H9 (cell line): ENCODE results near the gene PBOV1. TPM values are rescaled to one million over a fixed set of nuclear protein-coding genes. Genes with fewer than 3 reads are reported as not detected.
A peak's percentile ranks its signal among the peaks of the same experiment; 100 is the strongest.

Experiments
- DNase-seq: peaks from one replicate; pipeline ENCODE4 v3.0.0-alpha.2; 2017
- H2AFZ ChIP-seq: one replicate; pipeline ENCODE4 v1.6.1; 2013; ENCODE audit warnings: mild to moderate bottlenecking, low read length, control low read depth, moderate library complexity
- H2AK5ac ChIP-seq: 2 replicates; pipeline ENCODE4 v1.6.1; 2013; ENCODE audit warnings: low read length, control low read depth, mixed read lengths; ENCODE audit not compliant: insufficient read length
- H2BK120ac ChIP-seq: one replicate; pipeline ENCODE4 v1.6.1; 2013; ENCODE audit warnings: low read depth, mild to moderate bottlenecking, low read length, control low read depth, inconsistent platforms; ENCODE audit not compliant: poor library complexity, severe bottlenecking
- H2BK12ac ChIP-seq: 2 replicates; pipeline ENCODE4 v1.6.1; 2013; ENCODE audit warnings: low read length, control low read depth, mixed read lengths, low read depth; ENCODE audit not compliant: insufficient read length
- H2BK15ac ChIP-seq: 2 replicates; pipeline ENCODE4 v1.6.1; 2013; ENCODE audit warnings: low read depth, low read length, control low read depth
- H2BK20ac ChIP-seq: one replicate; pipeline ENCODE4 v1.6.1; 2013; ENCODE audit warnings: low read depth, mild to moderate bottlenecking, low read length, control low read depth, inconsistent platforms; ENCODE audit not compliant: poor library complexity, severe bottlenecking
- H2BK5ac ChIP-seq: 2 replicates; pipeline ENCODE4 v1.6.1; 2013; ENCODE audit warnings: low read length, control low read depth, mixed read lengths; ENCODE audit not compliant: insufficient read length
- H3K14ac ChIP-seq: 2 replicates; pipeline ENCODE4 v1.6.1; 2013; ENCODE audit warnings: low read length, control low read depth; ENCODE audit not compliant: insufficient read depth
- H3K18ac ChIP-seq: 2 replicates; pipeline ENCODE4 v1.6.1; 2013; ENCODE audit warnings: low read depth, mild to moderate bottlenecking, mixed read lengths, low read length, control low read depth; ENCODE audit not compliant: insufficient read length
- H3K23ac ChIP-seq: 2 replicates; pipeline ENCODE4 v1.6.1; 2013; ENCODE audit warnings: low read length, control low read depth, mixed read lengths, low read depth; ENCODE audit not compliant: insufficient read length
- H3K23me2 ChIP-seq: 2 replicates; pipeline ENCODE4 v1.6.1; 2013; ENCODE audit warnings: low read depth, mild to moderate bottlenecking, mixed read lengths, low read length, control low read depth; ENCODE audit not compliant: insufficient read length, poor library complexity, severe bottlenecking
- H3K27ac ChIP-seq: 2 replicates; pipeline ENCODE4 v1.5.1; 2013; ENCODE audit warnings: low read length, control low read depth, mixed read lengths, low read depth; ENCODE audit not compliant: insufficient read length
- H3K27me3 ChIP-seq: 2 replicates; pipeline ENCODE4 v1.6.1; 2013; ENCODE audit warnings: low read length, control low read depth, inconsistent platforms; ENCODE audit not compliant: insufficient read depth
- H3K4ac ChIP-seq: 2 replicates; pipeline ENCODE4 v1.6.1; 2013; ENCODE audit warnings: low read depth, mild to moderate bottlenecking, control low read depth, inconsistent platforms, low read length, moderate library complexity
- H3K4me1 ChIP-seq: 2 replicates; pipeline ENCODE4 v1.6.1; 2013; ENCODE audit warnings: low read length, control low read depth, inconsistent platforms; ENCODE audit not compliant: insufficient read depth
- H3K4me2 ChIP-seq: 2 replicates; pipeline ENCODE4 v1.6.1; 2013; ENCODE audit warnings: low read length, control low read depth, mixed read lengths; ENCODE audit not compliant: insufficient read length, insufficient read depth
- H3K56ac ChIP-seq: 2 replicates; pipeline ENCODE4 v1.6.1; 2013; ENCODE audit warnings: low read depth, mild to moderate bottlenecking, mixed read lengths, low read length, control low read depth; ENCODE audit not compliant: insufficient read length
- H3K79me1 ChIP-seq: 2 replicates; pipeline ENCODE4 v1.6.1; 2013; ENCODE audit warnings: low read depth, mild to moderate bottlenecking, moderate library complexity, low read length, control low read depth, inconsistent platforms; ENCODE audit not compliant: insufficient read depth, poor library complexity, severe bottlenecking
- H3K79me2 ChIP-seq: 2 replicates; pipeline ENCODE4 v1.6.1; 2013; ENCODE audit warnings: low read length, control low read depth, inconsistent platforms; ENCODE audit not compliant: insufficient read depth
- H3K9ac ChIP-seq: 2 replicates; pipeline ENCODE4 v1.6.1; 2013; ENCODE audit warnings: low read length, control low read depth, mixed read lengths; ENCODE audit not compliant: insufficient read length; ENCODE audit errors: extremely low read depth
- H3K9me3 ChIP-seq: one replicate; pipeline ENCODE4 v1.6.1; 2013; ENCODE audit warnings: low read depth, low read length, inconsistent platforms; ENCODE audit not compliant: control insufficient read depth
- H3T11ph ChIP-seq: one replicate; pipeline ENCODE4 v1.6.1; 2013; ENCODE audit warnings: mild to moderate bottlenecking, low read length, control low read depth, inconsistent platforms
- H4K20me1 ChIP-seq: one replicate; pipeline ENCODE4 v1.6.1; 2013; ENCODE audit not compliant: control insufficient read depth, insufficient read length, insufficient read depth
- H4K5ac ChIP-seq: 2 replicates; pipeline ENCODE4 v1.6.1; 2013; ENCODE audit warnings: low read depth, mild to moderate bottlenecking, mixed read lengths, low read length, control low read depth; ENCODE audit not compliant: insufficient read length
- H4K8ac ChIP-seq: replicated peaks from 2 replicates; pipeline ENCODE4 v1.6.1; 2013; ENCODE audit warnings: low read length, control low read depth, mixed read lengths, low read depth; ENCODE audit not compliant: insufficient read length
- H4K91ac ChIP-seq: 2 replicates; pipeline ENCODE4 v1.6.1; 2013; ENCODE audit warnings: low read depth, mild to moderate bottlenecking, moderate library complexity, mixed read lengths, low read length, control low read depth; ENCODE audit not compliant: insufficient read length
- H3K27ac Mint-ChIP-seq, 3 experiments: 2 replicates in 2 of 3; 3 replicates in 1 of 3; pipeline ENCODE4 v1.8.0; 2020 to 2021; ENCODE audit warnings: mixed read lengths in 3 of 3, mild to moderate bottlenecking in 1 of 3, moderate library complexity in 1 of 3
- H3K27me3 Mint-ChIP-seq: 2 replicates; pipeline ENCODE4 v1.8.0; 2021; ENCODE audit warnings: low read depth, mild to moderate bottlenecking, moderate library complexity, mixed read lengths
- H3K36me3 Mint-ChIP-seq, 3 experiments: 2 replicates in 2 of 3; 3 replicates in 1 of 3; pipeline ENCODE4 v1.8.0; 2020 to 2021; ENCODE audit warnings: low read depth in 3 of 3, mixed read lengths in 3 of 3; ENCODE audit not compliant: insufficient read depth in 1 of 3
- H3K4me1 Mint-ChIP-seq, 2 experiments: 2 replicates each; pipeline ENCODE4 v1.8.0; 2020; ENCODE audit warnings: mixed read lengths in 2 of 2
- H3K4me3 Mint-ChIP-seq, 2 experiments: 2 replicates in 1 of 2; 3 replicates in 1 of 2; pipeline ENCODE4 v1.8.0; 2020 to 2021; ENCODE audit warnings: mild to moderate bottlenecking in 2 of 2, mixed read lengths in 2 of 2, moderate library complexity in 1 of 2
- H3K9me3 Mint-ChIP-seq, 2 experiments: 2 replicates in 1 of 2; 3 replicates in 1 of 2; pipeline ENCODE4 v1.8.0; 2020; ENCODE audit warnings: mild to moderate bottlenecking in 2 of 2, mixed read lengths in 2 of 2, moderate library complexity in 1 of 2
- CTCF ChIP-seq: fragments of 200-600 bp; sonication (generic); conservative IDR thresholded peaks from 3 replicates; pipeline ENCODE4 v1.8.0; 2021; ENCODE audit warnings: antibody characterized with exemption, mild to moderate bottlenecking
- WGBS: extraction: QIAGEN DNeasy Blood & Tissue Kit; methylation state at CpG from one replicate; pipeline ENCODE4 v1.1.7; 2013; ENCODE audit warnings: missing lambda C conversion rate, low lambda C conversion rate, mixed read lengths; ENCODE audit not compliant: insufficient read length; ENCODE audit errors: extremely low coverage; 5-methylcytosine and 5-hydroxymethylcytosine counted together
- total RNA-seq: library from RNA; stranded (reverse); gene quantifications from 2 replicates; pipeline ENCODE4 v1.2.1, GENCODE V29; 2021

Gene PBOV1
- total RNA-seq, 1 experiment from 2014 or later, result not detected

GRCh38 chr6:138250513-138251247, 32.4 kb upstream of the PBOV1 start:
- no peak overlapping the region for H3K4me3 Mint-ChIP-seq
- peaks cover 0 to 9% (median 2%) of the 10 kb centered on the region in 3 experiments; a peak in 5 of 7 replicates for H3K36me3 Mint-ChIP-seq

More at GRCh38 chr6:138250513-138251247, 32.4 kb upstream of the PBOV1 start:
- H3K9me3 ChIP-seq, result no peaks in the 10 kb centered on the region
- H4K8ac ChIP-seq, result no peak overlapping the region
- H3K79me2 ChIP-seq, result no peaks in the 10 kb centered on the region
- H2AFZ ChIP-seq, result no peak overlapping the region
- H3K27ac ChIP-seq, result no peak overlapping the region
- H3K79me1 ChIP-seq, result no peaks in the 10 kb centered on the region
- H2BK120ac ChIP-seq, result no peak overlapping the region
- Mint-ChIP-seq H3K4me1 (no peaks in the 10 kb centered on the region), H3K9me3 (no peaks in the 10 kb centered on the region), H3K27ac (peak overlapping the region in 1 of 3 experiments; percentile 49; a peak in 1 of 7 replicates), H3K27me3 (no peaks in the 10 kb centered on the region)
- no peak overlapping the region for H4K5ac ChIP-seq
- no peak overlapping the region for H4K91ac ChIP-seq
- no peaks in the 10 kb centered on the region for H4K20me1 ChIP-seq
- H2BK20ac ChIP-seq, result no peak overlapping the region
- H3K9ac ChIP-seq, result no peak overlapping the region
- H3K4me1 ChIP-seq, result no peaks in the 10 kb centered on the region
- no peak overlapping the region for H2BK5ac ChIP-seq
- no peak for DNase-seq
- H3T11ph ChIP-seq, result no peak overlapping the region
- no peak overlapping the region for H2AK5ac ChIP-seq
- H2BK12ac ChIP-seq, result no peak overlapping the region
- no peak overlapping the region for H2BK15ac ChIP-seq
- H3K56ac ChIP-seq, result no peak overlapping the region
- H3K27me3 ChIP-seq, result no peaks in the 10 kb centered on the region
- no peak for TF ChIP-seq CTCF
- WGBS, result no CpG with 5 or more reads among the region's 16 CpGs
- no peak overlapping the region for H3K4me2 ChIP-seq
- H3K18ac ChIP-seq, result no peak overlapping the region
- H3K23me2 ChIP-seq, result no peaks in the 10 kb centered on the region
- no peak overlapping the region for H3K14ac ChIP-seq
- H3K4ac ChIP-seq, result no peak overlapping the region
- no peak overlapping the region for H3K23ac ChIP-seq
